HG02840 (cell line): ENCODE data around the gene PAH.

Experiments
- ATAC-seq: cut with Tn5 transposase; IDR thresholded peaks from one replicate; pipeline ENCODE4 v1.9.1; 2021; ENCODE audit warnings: mild to moderate bottlenecking, moderate library complexity, moderate number of reproducible peaks; ENCODE audit not compliant: unreplicated experiment, low FRiP score

The PAH gene

GRCh38 chr12:102950950-102951619 lies 34.0 kb upstream of the PAH start:
- ATAC-seq, result no peak

- ATAC-seq, result no peak
Measured at GRCh38 chr12:102950107-102950949, 33.3 kb upstream of the PAH start.

- no peak for ATAC-seq
Measured at GRCh38 chr12:102948941-102949352, 31.9 kb upstream of the PAH start.

GRCh38 chr12:102946042-102946441 lies 29.0 kb upstream of the PAH start:
- ATAC-seq, result no peak

- ATAC-seq, result no peak
Measured at GRCh38 chr12:102939670-102940222, 22.7 kb upstream of the PAH start.

GRCh38 chr12:102939059-102939458 lies 22.0 kb upstream of the PAH start:
- no peak for ATAC-seq

GRCh38 chr12:102933168-102933567 lies 16.1 kb upstream of the PAH start:
- ATAC-seq, result no peak

GRCh38 chr12:102927220-102927619 lies 10.2 kb upstream of the PAH start:
- ATAC-seq, result no peak

GRCh38 chr12:102921240-102921639 lies 4.2 kb upstream of the PAH start:
- ATAC-seq, result no peak

GRCh38 chr12:102920271-102920670 lies 3.2 kb upstream of the PAH start:
- ATAC-seq, result no peak

- no peak for ATAC-seq
Measured at GRCh38 chr12:102918840-102919239, 1.8 kb upstream of the PAH start.

GRCh38 chr12:102916252-102917025 lies 605 bp downstream of the PAH start:
- no peak for ATAC-seq

GRCh38 chr12:102913453-102914226 lies 3.4 kb downstream of the PAH start:
- no peak for ATAC-seq

GRCh38 chr12:102912258-102912657 lies 4.8 kb downstream of the PAH start:
- no peak for ATAC-seq

GRCh38 chr12:102911320-102911719 lies 5.7 kb downstream of the PAH start:
- ATAC-seq, result no peak

- ATAC-seq, result no peak
Measured at GRCh38 chr12:102910792-102911191, 6.3 kb downstream of the PAH start.

GRCh38 chr12:102910137-102910536 lies 6.9 kb downstream of the PAH start:
- ATAC-seq, result no peak

GRCh38 chr12:102907918-102908317 lies 9.1 kb downstream of the PAH start:
- no peak for ATAC-seq

GRCh38 chr12:102905229-102905628 lies 11.8 kb downstream of the PAH start:
- ATAC-seq, result no peak

GRCh38 chr12:102903337-102904007 lies 13.6 kb downstream of the PAH start:
- no peak for ATAC-seq
